DMS53 treated with DMSO at 0.1 percent for 48 hours (cell line): ENCODE results near the gene AXDND1.

Experiments
- DNase-seq: peaks from one replicate; lab custom pipeline; 2025; ENCODE audit not compliant: unreplicated experiment; lab: John Stamatoyannopoulos, UW

AXDND1 gene, protein sequence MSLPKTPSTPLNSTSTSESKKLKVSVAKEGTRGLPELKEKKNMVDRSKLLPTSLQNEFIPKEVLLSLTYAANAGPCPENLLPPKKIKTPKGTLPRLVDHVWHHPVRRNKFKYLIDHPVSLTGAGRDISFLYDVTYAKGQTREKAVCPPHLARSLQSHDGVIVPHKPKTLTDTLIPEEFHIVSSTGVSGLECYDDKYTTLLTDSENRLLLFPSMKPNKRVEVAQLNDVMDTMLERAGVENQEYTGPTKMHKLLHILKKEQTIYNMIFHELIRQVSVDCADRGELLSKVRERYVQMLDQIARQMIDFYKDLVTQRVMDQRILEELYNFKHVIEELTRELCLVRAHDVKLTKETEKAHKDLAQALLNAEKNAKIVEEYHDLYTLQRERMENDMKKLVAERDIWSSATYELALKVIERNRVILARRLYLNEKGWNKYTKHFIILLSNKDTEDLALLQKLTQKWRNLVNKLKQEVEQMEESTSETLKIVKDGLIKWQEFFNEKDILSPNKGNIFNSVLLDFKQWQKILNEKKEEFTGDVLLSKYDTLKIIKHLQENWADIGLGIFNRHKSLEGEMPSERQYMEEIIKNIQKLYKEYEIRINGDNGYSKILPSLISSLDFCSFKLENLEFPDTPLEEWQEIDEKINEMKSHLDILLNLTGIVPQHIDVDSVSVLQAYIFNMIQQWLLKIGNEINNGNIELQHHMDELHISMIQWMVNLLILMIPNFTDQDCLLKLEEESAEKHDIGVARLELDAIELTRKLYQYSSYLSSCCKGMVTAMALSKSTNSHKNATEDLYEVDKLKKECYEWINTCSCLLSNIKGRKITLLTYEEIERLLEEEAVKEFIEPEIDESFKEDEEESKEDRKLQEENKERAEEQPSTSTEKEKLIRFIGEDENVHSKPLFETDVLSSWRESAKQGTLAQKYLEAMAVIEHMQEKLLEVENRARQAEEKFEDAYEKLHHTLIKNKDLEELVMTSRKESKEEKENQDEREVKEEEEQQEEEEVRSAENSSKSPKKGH

DNA sequence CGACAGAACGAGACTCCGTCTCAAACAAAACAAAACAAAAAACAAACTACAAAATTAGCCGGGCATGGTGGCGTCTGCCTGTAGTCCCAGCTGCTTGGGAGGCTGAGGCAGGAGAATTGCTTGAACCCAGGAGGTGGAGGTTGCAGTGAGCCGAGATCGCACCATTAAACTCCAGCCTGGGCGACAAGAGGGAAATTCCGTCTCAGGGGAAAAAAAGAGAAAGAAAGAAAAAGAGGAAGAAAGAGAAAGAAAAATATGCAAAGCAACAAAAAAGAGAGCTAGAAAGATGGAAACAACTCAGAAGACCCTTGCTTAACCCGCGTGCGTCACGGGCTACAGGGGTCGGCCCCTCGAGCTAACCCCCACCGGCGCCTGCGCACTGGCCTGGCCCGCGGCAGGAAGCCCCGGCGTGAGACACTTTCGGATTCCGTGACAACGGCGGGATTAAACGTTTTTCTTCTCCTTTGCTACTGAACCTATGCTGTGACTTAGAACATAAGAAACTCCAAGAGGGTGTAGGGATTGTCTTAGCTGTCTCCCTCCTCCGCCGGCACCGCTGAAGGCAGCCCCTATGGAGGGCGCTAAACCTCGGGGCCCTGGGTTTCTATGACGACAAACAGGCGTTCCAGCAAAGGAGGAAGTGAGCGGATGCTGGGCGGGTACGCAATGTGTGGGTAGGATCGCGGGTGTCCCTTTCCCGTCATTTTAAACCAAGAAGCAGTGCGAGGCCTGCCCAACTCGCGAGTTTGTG lies at the start of gene AXDND1:
AXDND1 (plus strand) TSS at position 630 of the 751 bp plus-strand sequence. CDS start 539 bp downstream, outside the sequence.
- peak; percentile 81 for DNase-seq

DNA sequence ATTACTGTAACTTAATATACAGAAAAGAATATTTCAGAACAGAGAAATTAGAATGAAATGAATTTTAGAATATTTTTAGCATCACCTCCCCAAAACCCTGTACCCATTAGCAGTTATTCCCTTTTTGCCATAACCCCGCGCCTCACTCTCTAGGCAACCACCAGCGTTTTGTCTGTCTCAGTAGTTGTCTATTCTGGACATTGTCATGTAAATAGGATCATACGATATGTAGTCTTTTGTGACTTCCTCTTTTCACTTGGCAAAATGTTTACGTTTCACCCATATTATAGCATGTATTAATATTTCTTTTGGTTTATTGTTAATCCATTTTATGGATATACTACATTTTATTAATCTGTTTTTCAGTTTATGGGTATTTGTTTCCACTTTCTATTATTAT lies 47.3 kb upstream of the AXDND1 start:
- no peak for DNase-seq

DNA sequence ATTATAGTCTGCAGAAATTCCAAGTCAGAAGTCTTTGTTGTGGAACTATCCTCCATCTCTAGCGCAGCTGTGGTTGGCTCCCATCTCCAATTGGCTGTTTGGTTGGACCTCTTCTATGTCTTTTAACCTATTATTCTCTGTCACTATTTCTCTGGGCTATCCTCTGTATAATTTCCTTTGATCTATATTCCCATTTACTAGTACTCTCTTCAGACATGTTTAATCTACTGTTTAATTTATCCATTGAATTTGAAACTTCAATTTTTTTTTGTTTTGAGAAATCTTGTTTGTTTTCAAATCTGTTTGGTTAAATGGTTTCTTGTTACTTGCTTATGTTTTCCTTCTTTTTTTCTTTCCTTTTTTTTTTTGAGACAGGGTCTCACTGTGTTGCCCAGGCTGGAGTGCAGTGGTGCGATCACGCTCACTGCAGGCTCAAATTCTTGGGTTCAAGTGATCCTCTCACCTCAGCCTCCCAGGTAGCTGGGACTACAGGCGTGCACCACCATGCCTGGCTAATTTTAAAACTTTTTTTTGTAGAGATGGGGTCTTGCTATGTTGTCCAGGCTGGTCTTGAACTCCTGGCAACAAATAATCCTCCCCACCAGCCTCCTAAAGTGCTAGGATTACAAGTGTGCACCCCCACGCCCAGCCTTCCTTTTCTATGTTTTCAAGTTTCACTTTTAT lies 44.1 kb upstream of the AXDND1 start:
- DNase-seq: no peak

DNA sequence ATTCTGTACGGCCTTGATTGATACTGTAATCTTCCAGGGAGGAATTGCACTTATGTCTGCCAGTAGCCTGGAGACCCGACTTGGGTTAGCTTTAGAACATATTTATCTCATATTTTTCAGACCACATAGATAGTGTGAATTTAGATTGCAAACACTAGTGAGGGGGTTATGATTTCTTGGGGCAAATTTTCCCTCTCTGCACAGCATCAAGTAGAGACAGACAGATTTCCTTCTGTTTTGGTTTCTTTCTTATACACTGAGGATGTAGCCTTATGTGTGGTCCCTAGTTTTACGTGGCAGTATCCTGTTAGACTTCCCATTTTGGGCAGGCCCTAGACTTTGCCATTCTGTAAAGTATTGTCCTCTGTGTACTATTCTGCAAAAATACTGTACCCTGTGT lies 43.2 kb upstream of the AXDND1 start:
- no peak for DNase-seq

DNA sequence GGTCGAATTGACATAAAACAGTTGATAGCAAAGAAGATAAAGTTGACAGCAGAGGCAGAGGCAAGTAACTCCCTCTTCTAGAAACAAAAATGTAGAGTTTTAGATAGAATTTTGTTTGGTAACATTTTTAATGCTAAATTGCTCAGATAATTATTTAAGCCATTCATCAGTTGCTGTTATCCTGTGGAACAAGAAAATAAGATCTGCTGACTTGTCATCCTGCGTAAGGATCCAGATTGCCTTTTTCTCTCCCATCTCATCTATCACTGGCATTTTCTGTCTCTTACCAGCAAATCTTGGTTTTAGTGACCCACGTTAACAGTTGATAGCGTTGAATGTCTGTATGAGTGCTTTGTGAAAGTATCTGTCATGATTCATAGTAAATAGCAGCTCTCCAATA lies 42.3 kb upstream of the AXDND1 start:
- no peak for DNase-seq

DNA sequence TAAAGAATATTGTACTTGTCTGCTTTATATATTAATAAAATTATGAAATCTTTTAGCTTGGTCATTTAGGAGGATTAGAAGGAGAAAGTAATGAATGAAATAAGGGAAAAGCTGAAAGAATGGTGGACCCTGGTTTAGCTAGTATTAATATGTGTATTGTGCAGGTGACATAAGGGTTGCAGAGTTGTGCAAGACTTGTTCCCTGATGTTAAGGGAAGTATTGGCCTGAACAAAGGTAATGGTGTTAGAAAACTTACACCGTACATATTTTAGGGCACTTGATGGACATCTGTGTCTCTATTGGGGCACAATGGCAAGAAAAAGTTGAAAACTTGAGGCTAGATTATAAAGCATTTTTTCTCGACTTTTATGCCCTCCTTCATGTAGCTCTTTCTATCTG lies 39.9 kb upstream of the AXDND1 start:
- DNase-seq: no peak

DNA sequence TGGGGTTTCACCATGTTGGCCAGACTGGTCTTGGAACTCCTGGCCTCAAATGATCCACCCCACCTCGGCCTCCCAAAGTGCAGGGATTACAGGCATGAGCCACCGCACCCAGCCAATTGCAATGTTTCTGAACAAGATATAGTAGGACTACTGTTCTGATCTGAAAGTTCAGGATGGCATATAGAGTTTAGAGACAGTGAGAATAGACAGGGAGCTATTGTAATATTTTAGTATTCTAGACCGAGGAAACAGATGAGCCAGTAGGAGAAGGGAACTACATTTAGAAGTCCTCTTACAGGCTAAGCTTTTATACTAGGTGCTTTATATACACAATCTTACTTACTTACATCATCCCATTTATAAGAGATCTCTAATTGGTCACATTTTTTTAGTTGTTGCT lies 39.0 kb upstream of the AXDND1 start:
- DNase-seq: no peak

DNA sequence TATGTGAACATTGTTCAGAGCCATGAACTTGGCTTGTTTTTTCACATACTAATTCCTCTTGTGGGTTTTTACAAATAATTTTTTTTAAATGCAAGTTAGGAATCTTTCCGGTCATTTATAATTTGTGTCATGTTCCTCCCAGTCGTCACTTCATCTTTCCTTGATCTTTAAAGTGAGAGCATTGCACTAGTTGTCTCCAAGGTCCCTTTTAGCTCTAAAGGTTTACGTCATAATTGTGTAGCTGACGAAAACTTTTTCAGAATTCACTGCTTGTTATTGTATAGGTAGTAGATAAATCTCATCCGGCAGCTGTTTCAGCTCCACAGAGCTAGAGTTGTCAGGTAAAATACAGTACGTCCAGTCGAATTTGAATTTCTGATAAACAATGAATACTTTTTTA lies 38.6 kb upstream of the AXDND1 start:
- no peak for DNase-seq

DNA sequence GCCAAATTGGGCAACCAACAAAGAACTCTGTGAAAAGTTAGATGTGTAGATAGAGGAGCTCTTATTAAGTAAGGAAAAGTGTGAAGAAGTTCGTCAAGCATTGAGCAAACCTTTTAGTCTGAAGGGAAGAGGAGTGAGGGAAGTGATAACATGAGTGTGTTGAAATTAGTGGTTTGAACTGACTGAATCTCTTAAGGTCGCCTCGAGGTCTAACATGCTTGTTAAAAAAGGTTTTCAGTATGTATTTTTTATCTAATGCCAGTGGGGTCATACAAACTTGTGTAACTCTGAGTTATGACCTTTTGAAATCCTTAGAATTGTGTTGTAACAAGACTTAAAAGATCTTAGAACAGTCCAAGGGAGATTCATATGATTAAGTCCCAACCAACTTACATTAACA lies 38.1 kb upstream of the AXDND1 start:
- DNase-seq: no peak

DNA sequence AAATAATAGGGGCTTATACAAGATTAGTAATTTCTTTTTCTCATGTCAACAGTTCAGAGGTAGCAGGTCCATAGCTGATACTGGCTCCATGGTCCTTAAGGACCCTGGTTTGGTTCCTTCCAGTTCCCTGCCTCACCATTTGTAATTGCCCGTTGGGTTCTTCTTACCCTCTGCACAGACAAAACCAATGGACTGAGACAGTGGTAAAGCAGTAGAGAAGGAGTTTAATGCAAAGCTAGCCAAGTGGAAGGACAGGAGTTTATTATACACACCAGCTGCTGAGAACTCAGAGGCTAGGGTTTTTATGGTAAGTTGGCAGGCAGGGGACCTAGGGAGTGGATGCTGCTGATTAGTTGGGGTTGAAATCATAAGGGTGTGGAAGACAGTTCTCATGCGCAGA lies 35.9 kb upstream of the AXDND1 start:
- DNase-seq: no peak

DNA sequence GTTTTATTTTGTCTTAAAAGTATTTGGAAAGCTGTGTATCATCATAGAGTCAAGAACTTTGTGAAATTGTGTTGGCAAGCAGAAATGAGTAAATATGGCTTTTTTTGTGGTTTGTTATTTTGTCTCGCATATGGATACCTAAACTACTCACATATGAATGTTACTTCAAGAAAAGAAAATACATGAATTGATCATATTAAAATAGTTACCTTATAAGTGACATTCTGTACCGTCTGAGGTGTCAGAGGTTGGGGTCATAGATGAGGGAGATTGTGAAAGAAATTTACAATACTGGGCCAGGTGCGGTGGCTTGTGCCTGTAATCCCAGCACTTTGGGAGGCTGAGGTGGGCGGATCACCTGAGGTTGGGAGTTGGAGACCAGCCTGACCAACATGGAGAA lies 31.3 kb upstream of the AXDND1 start:
- no peak for DNase-seq

DNA sequence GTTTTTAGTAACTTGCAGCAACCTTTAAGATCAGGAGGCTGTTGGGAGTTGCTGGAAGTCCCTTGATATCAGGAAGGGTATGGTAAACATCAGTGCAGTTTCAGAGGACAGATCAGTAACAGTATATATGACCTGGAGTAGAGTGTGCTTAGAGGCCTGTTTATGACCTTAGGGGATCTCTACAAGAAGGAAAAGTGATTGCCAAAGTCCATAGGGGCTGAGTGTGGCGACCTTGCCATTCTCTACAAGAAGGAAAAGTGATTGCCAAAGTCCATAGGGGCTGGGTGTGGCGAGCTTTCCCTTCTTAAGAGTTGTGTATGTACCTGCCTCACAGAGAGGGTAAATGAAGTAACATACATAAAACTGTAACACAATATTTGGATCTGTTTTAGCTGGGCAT lies 28.5 kb upstream of the AXDND1 start:
- DNase-seq: no peak

DNA sequence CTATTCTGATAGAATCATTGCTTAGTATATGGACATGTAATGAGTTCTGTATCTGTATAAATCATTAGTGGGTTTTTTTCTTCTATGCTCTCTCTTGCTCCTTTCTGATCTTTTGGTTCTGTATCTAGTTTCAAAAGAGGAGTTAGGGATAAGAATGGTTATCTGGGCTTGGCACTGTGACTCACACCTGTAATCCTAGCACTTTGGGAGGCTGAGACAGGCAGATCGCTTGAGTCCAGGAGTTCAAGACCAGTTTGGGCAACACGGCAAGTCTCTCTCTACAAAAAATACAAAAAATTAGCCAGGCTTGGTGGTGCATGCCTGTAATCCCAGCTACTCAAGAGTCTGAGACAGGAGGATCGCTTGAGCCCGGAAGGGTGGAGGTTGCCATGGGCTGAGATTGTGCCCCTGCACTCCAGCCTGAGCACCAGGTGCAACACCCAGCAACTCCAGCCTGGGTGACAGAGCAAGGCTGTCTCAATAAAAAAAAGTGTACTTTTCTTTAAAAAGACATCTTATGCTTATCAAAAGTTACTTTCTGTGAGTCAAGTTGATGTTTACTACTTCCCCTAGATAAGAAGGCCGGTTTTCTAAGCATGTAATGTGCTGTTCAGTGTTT lies 27.7 kb upstream of the AXDND1 start:
- DNase-seq: no peak

DNA sequence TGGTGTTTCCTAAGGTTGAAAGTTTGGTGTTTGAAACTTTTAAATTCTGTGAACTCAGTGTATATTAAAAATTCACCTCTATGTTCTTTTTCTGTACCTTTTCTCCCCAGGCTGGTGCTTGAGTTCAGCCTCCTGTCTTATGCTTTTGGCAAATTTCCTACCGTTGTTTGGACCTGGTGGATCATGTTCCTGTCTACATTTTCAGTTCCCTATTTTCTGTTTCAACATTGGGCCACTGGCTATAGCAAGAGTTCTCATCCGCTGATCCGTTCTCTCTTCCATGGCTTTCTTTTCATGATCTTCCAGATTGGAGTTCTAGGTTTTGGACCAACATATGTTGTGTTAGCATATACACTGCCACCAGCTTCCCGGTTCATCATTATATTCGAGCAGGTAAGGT lies 24.9 kb upstream of the AXDND1 start:
- DNase-seq: no peak

DNA sequence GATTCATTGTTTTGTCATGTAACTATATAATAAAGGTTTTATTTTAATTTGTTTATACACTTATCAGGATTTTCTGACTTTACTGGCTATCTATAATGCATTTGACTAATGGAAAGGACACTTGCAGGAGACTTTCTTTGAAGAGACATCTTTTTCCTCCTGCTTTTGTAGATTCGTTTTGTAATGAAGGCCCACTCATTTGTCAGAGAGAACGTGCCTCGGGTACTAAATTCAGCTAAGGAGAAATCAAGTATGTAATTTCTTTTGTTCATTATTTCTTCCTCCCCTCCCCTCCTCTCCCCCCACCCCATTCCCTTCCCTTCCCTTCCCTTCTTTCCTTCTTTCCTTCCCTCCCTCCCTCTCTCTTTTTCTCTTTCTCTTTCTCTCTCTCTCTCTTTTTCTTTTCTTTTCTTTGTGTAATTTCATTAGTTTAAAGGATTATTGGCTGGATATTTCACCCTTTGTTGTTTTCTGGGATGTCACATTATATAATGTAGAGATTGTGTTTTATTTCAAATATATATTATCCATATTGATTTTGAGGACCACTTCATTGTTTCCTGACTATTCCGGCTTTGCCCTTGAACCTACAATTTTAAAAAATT lies 23.7 kb upstream of the AXDND1 start:
- no peak for DNase-seq

DNA sequence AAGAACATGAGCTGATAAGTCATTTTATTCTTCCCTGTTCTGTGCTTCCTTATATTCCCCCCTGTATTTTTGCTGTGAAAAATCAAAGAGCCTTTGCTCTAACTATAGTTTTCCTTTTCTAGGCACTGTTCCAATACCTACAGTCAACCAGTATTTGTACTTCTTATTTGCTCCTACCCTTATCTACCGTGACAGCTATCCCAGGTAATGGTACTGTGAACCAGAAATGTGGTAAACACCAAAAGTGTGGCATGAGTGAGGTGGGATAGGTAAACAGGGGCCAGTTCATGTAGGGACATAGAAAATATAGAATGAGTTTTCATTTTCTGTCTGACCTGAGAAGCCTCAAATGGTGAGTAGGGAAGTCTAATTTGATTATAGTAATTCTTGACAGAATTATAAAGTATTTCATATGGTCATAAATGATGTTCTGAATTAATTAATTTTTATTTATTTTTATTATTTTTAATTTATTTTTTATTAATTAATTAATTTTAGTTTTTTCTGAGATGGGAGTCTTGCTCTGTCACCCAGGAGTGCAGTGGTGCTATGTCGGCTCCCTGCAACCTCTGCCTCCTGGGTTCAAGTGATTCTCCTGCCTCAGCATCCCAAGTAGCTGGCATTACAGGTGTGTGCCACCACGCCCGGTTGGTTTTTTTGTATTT lies 22.9 kb upstream of the AXDND1 start:
- DNase-seq: no peak

DNA sequence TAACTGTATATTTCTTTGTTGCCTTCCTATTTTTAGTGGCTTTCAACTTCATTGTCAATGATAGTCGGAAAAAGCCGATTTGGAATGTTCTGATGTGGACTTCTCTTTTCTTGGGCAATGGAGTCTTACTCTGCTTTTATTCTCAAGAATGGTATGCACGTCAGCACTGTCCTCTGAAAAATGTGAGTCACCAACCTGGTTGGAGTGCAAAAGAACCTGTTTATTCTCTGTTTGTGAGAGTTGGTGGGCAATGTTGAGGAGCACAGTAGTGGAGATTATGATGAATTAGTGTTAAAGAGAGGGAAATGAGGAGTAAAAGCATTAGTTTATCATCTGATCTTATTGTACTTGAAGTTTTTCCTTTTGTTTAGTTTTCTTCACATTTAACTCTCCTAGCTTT lies 14.5 kb upstream of the AXDND1 start:
- DNase-seq: no peak

DNA sequence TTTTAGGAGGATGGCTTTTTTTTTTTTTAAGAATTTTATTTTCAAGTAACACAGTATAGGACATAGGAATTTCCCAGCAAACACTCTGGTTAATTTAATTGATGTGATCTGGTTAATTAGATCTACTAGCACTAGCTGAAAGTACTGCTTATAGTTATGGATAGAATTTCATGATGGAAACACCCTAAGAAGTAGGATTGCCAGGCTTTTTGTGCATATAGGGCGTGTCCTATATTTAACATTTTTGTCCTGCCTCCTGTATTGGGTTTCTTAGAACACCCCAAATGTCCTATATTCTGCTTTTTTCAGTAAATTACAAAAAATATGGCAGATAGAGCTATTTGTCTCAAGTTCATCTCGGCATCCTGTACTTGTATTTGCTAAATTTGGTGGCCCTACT lies 13.5 kb upstream of the AXDND1 start:
- DNase-seq: no peak

DNA sequence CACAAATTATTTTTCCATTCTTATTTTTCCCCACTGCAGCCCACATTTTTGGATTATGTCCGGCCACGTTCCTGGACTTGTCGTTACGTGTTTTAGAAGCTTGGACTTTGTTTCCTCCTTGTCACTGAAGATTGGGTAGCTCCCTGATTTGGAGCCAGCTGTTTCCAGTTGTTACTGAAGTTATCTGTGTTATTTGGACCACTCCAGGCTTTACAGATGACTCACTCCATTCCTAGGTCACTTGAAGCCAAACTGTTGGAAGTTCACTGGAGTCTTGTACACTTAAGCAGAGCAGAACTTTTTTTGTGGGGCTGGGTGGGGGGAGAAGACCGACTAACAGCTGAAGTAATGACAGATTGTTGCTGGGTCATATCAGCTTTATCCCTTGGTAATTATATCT lies 12.2 kb upstream of the AXDND1 start:
- DNase-seq: no peak
